HepG2 (cell line): ENCODE results near the gene INO80B. TPM values are rescaled to one million over a fixed set of nuclear protein-coding genes. Genes with fewer than 3 reads are reported as not detected.

Experiments
- GATA4 ChIP-seq: sonication (generic); IDR thresholded peaks from 2 replicates; pipeline ENCODE4 v1.6.1; 2016; ENCODE audit warnings: antibody characterized with exemption, low read depth, borderline replicate concordance
- HNF4A ChIP-seq: sonication (generic); formaldehyde crosslinking; IDR thresholded peaks from 2 replicates; pipeline ENCODE4 v1.4.0; 2020; ENCODE audit warnings: missing genetic modification reagents
- HOXD1 ChIP-seq: sonication (generic); formaldehyde crosslinking; IDR thresholded peaks from 2 replicates; pipeline ENCODE4 v1.5.0; 2020; ENCODE audit warnings: missing genetic modification reagents
- JUN ChIP-seq: sonication (generic); formaldehyde crosslinking; IDR thresholded peaks from 2 replicates; pipeline ENCODE4 v1.4.0; 2020; ENCODE audit warnings: mild to moderate bottlenecking, missing genetic modification reagents
- KMT2B ChIP-seq: IDR thresholded peaks from 2 replicates; pipeline ENCODE4 v1.6.1; 2016; ENCODE audit warnings: missing genetic modification reagents, missing compliant biosample characterization
- NR2F6 ChIP-seq, 2 experiments: IDR thresholded peaks; 2 replicates each; pipeline ENCODE4 v1.6.1; 2016; ENCODE audit warnings: antibody characterized with exemption in 1 of 2, mild to moderate bottlenecking in 1 of 2
- PBX2 ChIP-seq: IDR thresholded peaks from 2 replicates; pipeline ENCODE4 v1.6.1; 2016; ENCODE audit warnings: control low read depth
- RBM39 ChIP-seq: fragments of 200-400 bp; formaldehyde crosslinking; IDR thresholded peaks from one replicate; pipeline ENCODE4 v1.6.1; 2018; ENCODE audit warnings: antibody characterized with exemption, mild to moderate bottlenecking, low read depth, low read length; ENCODE audit not compliant: poor library complexity, severe bottlenecking
- RORA ChIP-seq: sonication (generic); formaldehyde crosslinking; IDR thresholded peaks from 2 replicates; pipeline ENCODE4 v1.5.0; 2020; ENCODE audit warnings: mild to moderate bottlenecking, missing genetic modification reagents, moderate library complexity
- SMARCE1 ChIP-seq: fragments of 450-650 bp; IDR thresholded peaks from 2 replicates; pipeline ENCODE4 v1.6.1; 2017; ENCODE audit warnings: borderline replicate concordance
- ZBTB33 ChIP-seq: sonication (generic); formaldehyde crosslinking; IDR thresholded peaks from 2 replicates; pipeline ENCODE4 v1.4.0; 2020; ENCODE audit warnings: missing genetic modification reagents
- ZBTB44 ChIP-seq: sonication (generic); formaldehyde crosslinking; IDR thresholded peaks from 2 replicates; pipeline ENCODE4 v1.4.0; 2020; ENCODE audit warnings: missing genetic modification reagents
- ZNF180 ChIP-seq: sonication (generic); formaldehyde crosslinking; IDR thresholded peaks from 2 replicates; pipeline ENCODE4 v1.4.0; 2020; ENCODE audit warnings: low read depth, missing genetic modification reagents, borderline replicate concordance
- ZNF687 ChIP-seq: sonication (generic); formaldehyde crosslinking; IDR thresholded peaks from 2 replicates; pipeline ENCODE4 v1.5.1; 2020; ENCODE audit warnings: mild to moderate bottlenecking, missing genetic modification reagents, moderate library complexity
- ZNF83 ChIP-seq: sonication (generic); formaldehyde crosslinking; IDR thresholded peaks from 2 replicates; pipeline ENCODE4 v1.4.0; 2020; ENCODE audit warnings: missing genetic modification reagents, mild to moderate bottlenecking, borderline replicate concordance
- ZZZ3 ChIP-seq: sonication (generic); formaldehyde crosslinking; IDR thresholded peaks from 2 replicates; pipeline ENCODE4 v1.4.0; 2020; ENCODE audit warnings: missing genetic modification reagents, mild to moderate bottlenecking, borderline replicate concordance
- polyA plus RNA-seq, 8 experiments: library from polyadenylated mRNA; depleted of rRNA in 3 of 8; stranded (reverse) in 7 of 8; unstranded in 1 of 8; fragments of >200 nt; fragmentation: Illumina TruSeq in 4 of 8; extraction: Trizol in 4 of 8; gene quantifications; 2 replicates each; pipeline versions ENCODE4 v1.2.1 to v1.2.3, GENCODE V29; 2011 to 2016; ENCODE audit warnings: low read depth in 4 of 8, missing spikeins in 1 of 8, mixed read lengths in 1 of 8; ENCODE audit not compliant: insufficient read depth in 1 of 8
- total RNA-seq, 5 experiments: library from RNA; depleted of rRNA; stranded (reverse); fragments of >200 nt; fragmentation: Illumina TruSeq; extraction: Trizol; gene quantifications; 2 replicates each; pipeline ENCODE4 v1.2.3, GENCODE V29; 2016; ENCODE audit warnings: low read depth in 1 of 5
- TF ChIP-seq, protein P1 (sequence below): conservative IDR thresholded peaks from 2 replicates; pipeline ENCODE4 v1.6.1; 2018; ENCODE audit warnings: missing genetic modification reagents

INO80B gene
- total and polyA plus RNA-seq, 2 of the 13 experiments (the other 11 are each of a cell fraction or from before 2014, with no cell fraction given): 6.2 to 14.5 TPM

DNA sequence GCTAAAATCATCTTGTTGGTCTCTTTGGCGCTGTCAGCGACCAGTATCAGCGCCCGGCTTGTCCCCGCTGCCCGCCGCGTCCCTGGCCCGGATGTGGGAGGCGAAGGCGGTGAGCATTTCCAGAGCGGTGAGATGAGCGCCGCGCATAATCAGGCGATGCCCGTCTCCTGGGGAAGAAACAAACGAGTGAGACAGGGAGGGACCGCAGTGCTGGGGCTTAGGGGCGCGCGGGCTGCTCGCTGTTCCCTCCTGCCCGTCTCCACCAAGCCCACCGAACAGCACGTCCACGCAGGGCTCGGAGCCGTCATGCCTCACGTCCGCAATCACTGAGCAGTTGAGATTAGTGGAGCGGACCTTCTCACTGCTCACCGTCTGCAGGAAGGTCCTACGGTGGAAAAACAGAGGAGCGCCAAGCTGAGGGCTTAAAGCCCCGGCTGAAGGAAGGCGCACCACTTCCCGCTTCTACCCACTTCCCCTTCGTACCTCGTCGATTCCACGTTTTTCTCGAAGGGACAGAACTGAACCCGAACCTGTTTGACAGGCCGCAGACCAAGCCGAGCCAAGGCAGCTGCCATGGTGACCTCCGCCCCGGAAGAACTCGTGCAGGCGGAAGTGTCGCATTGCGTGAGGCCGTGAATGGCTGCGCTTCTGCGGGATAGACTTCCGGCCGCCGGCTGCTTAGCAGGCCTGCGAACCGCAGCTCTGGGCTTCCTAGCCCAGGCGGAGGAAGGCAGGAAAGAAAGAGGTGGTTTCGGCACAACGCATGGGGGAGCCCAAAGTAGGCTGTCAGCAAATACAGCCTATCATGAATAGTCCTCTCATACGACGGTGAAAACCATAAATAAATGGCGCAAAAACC, 17.4 kb downstream of the INO80B start, which contains the start of gene MRPL53 (continued):
- no peak for TF ChIP-seq ZBTB33 (CRISPR knock-in tag)
- no peak for TF ChIP-seq PBX2
- TF ChIP-seq GATA4: peak; percentile 46; the same call in 1 of the 2 replicates
- no peak for TF ChIP-seq SMARCE1
- TF ChIP-seq KMT2B (CRISPR knock-in tag): peak; percentile 96
- peak; percentile 83; the same call in 1 of the 2 replicates for TF ChIP-seq ZBTB44 (CRISPR knock-in tag)
- TF ChIP-seq RBM39: peak; percentile 77
- TF ChIP-seq RORA (CRISPR knock-in tag): no peak
- TF ChIP-seq JUN (CRISPR knock-in tag): peak; percentile 21; the same call in 1 of the 2 replicates
- TF ChIP-seq HNF4A (CRISPR knock-in tag): peak; percentile 39; the same call in 1 of the 2 replicates
- TF ChIP-seq ZNF180 (CRISPR knock-in tag): peak; percentile 35; the same call in 1 of the 2 replicates
- peak; percentile 80; the same call in 1 of the 2 replicates for TF ChIP-seq ZZZ3 (CRISPR knock-in tag)
- no peak; the same call in 1 of the 2 replicates for TF ChIP-seq NR2F6 (IDR thresholded peaks at IDR 0.05)
- TF ChIP-seq NR2F6 (CRISPR knock-in tag; IDR thresholded peaks at IDR 0.05): peak; percentile 81
- TF ChIP-seq, protein P1, sequence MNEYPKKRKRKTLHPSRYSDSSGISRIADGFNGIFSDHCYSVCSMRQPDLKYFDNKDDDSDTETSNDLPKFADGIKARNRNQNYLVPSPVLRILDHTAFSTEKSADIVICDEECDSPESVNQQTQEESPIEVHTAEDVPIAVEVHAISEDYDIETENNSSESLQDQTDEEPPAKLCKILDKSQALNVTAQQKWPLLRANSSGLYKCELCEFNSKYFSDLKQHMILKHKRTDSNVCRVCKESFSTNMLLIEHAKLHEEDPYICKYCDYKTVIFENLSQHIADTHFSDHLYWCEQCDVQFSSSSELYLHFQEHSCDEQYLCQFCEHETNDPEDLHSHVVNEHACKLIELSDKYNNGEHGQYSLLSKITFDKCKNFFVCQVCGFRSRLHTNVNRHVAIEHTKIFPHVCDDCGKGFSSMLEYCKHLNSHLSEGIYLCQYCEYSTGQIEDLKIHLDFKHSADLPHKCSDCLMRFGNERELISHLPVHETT (CRISPR knock-in tag): peak; percentile 84
- peak; percentile 100 for TF ChIP-seq ZNF687 (CRISPR knock-in tag)
- 0 out of 2 replicates have a peak, but pooled peaks have one; percentile 42 for TF ChIP-seq HOXD1 (CRISPR knock-in tag)
- peak; percentile 79; the same call in 1 of the 2 replicates for TF ChIP-seq ZNF83 (CRISPR knock-in tag)
